NCI-H187 treated with DMSO at 0.1 percent for 48 hours (cell line): ENCODE results near the gene CTNNA3.

Source experiments
- DNase-seq: peaks from one replicate; lab custom pipeline; 2025; lab: John Stamatoyannopoulos, UW

The CTNNA3 gene

DNA sequence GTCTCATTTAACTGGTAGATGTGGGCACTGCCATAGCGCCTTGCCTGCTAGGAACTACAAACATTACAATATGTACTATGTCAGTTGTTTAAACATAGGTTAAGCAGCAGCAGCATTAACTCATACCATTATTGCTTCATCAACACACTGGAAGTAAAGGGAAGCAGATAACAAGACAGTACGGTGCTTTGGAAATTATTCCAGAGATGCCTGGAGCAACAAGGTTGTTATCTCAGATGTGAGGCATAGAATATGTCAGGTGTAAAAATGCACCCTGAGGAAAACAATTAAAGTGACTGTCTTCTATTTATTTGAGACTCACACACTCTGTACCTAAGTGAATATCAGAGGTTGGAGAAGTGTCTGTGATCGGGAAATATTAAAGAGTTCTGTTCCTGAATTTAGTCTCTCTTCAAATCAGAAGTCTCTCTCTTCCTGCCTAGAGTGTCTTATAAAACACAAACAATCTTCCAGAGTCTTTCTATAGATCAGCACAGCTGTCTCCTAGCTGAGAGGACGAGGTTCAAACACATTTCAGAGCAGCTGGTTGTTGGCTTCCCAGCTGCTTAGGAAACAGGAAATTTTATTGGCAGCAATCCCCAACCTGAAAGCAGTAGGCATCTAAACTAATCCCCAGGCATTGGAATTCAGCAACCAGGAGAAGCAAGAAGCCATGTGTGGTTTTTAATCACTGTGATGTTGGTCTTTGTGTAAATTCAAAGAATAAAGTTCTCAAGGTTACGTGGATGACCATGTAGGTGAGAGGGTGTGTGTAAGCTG, 1764.5 kb downstream of the CTNNA3 start:
- DNase-seq = no peak

DNA sequence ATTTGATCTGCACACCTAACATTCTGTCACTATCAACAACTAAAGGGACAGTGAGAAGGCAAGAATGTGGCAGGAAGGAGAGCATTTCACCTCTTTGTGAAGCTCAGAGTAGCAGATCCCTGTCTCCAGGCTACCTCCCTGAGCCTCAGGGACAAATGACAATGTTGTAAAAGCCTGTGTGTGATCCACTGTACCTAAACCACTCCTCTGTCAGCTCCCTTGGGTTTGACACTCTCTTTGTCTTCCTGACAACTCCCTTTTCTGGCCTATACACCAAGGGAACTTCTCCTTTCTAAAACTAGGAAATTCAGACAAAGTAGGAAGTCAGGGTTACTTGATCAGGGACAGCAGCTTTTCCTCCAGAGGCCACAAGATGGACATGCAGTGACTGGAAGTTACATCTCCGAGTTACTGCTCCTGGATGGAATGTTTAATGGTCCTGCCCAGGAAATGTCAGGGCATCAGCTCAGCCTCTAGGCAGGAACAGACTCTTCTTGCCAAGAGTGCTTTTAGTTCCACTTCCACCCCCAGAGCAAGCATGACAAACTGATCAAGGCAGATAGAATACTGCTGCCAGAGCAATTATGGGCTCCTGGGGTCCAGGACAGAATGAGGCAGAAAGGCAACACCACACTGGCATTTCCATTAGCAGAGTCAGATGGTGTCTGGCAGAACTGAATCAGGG, 1784.7 kb downstream of the CTNNA3 start:
- no peak for DNase-seq

- no peak for DNase-seq
These were observed 1785.8 kb downstream of the CTNNA3 start for GRCh38 chr10:65910209-65910608.

DNA sequence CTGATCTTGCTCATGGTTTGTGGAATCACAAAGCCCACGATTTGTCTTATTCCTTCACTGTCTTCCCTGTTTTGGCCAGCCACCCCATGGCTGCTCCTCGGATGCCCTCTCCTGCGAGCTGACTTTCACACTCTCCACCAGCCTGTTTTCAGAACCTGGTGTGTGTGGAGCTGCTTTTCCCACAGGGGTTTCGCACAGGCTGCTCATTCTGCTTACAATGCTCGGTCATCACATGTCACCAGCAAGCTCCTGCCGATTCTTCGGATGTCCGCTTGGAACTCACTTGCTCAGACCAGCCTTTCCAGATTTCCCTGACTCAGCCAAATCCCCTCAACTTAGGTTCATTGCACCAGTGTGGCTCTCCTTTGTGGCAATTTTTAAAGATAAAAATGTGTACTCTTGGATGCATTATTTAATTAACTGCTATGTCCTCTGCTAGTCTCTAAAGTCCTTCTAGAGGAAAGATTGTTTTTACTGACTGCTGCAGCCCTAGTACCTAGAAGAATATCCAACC, 1788.7 kb downstream of the CTNNA3 start:
- no peak for DNase-seq

DNA sequence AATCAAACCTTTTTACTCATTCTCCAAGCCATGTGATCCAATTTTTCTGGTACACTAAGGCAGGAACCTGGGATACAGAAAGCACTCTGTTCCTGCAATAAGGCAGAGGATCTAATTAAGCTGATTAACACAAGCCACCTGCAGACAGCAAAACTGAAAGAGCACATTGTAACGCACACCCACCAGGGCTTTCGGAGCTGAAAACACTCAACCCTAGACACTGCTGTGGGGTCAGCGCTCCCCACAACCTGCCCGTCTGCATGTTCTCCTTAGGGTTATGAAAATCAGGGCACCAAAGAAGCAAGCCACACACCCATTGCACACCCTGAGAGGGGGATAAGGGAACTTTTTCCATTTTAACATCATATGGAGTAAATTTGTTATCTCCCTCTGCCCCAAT, 1792.4 kb downstream of the CTNNA3 start:
- no peak for DNase-seq

DNA sequence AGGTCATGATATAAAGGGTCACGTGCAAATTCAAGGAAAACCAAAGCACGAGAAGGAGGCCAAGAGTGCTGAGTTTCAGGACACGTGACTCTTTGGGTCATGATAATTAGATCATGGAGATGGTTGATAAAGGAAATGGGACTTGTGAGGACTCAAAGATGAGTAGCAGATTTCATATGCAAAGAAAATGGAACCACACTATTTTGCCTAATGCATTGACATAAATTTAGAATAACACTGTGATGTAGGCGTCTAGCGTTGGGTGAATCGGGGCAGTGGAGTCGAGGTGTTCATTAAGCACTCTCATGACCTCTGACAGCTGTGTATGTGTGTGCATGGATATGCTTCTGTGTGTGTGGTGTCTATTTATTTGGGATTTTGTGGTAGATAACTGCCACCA, 1795.7 kb downstream of the CTNNA3 start:
- no peak for DNase-seq

DNA sequence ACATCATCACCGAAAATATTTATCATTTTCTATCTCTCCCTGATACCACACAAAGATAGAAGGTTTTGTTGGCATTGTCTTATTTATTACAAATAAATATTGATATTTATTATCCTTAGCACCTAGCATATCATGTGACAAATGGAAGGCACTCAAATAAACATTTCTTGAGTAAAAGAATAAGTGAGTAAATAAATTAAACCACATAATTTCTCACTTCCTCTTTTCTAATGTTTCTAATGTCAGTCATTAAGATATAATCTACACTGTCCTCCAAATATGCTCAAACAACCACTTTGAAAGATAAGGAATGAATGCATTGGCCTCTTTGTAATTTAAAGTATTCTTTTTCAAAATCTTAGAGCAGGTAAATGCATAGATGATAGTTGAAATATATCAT, 1797.9 kb downstream of the CTNNA3 start:
- DNase-seq = no peak

DNA sequence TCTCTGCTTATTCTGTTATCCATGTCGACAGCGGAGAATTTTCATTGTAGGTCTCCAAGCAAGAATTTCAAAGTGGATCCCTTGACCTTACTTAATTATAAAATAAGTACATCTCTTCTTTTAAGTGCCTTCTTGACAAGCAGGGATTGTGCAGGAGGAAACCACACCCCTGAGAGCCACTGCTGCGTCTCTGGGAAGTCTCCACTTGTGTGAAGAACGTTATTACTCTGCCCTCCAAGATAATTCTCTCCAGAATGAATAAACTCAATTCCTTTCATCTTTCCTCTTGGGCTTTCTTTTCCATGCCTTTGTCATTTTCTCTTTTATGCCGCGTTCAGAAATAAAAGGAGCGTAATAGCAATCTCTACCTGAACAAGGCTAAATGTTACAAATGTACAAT, 1801.0 kb downstream of the CTNNA3 start:
- no peak for DNase-seq

DNA sequence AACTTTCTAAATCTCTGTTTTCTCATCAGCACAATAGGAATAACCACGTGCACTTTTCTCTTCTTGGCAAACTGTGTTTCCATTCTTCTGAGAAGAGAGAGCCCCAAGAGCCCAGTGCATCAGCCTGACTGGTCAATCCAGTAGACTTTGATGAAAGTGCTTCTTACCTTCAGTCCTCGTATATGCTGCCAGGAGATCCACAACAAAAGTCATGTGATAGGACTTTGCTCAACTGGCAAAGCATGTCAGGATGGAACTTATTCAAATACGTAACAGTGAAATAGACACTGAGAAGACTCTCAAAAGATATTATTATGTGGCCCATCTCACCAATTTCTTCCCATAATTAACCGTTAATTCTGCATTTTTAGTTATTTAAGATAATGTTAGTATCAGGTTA, 1801.6 kb downstream of the CTNNA3 start:
- no peak for DNase-seq

DNA sequence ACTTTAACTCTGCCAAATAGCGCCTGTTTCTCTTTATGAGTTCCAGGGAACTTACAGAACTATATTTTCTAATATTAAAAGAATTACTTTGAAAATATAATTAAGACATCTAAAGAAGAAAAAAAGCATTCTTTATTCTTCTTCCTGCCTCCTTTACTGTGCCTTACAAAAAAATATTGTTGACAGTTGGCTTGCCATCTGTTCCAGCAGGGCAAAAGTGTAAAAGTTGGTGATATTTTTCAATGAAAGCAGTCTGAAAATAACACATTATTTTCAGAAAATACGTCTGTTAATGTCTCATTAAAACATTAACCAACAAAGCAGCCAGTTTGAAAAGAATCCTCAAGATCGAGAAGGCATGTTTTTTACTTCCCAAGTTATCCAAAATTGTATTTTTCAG, 1802.3 kb downstream of the CTNNA3 start:
- no peak for DNase-seq

DNA sequence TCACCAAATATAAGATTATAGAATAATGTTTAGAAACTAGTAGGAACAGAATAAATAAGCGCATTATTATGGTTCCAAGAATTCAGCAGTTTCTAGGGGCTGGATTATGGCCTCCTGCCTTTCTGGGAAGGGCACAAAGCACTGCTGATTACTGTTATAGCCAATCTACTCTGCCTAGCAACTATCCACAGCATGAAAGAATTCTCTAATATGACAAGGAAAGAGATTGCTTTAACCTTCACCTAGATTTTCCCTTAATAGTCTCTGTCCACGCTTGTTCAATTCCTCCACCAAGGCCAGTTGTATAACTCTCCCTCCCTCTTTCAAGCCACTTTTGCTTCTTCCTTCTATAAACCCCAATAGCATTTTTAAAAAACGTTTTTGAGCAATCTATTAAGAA, 1803.7 kb downstream of the CTNNA3 start:
- DNase-seq = no peak

- DNase-seq = no peak
These were observed 1804.7 kb downstream of the CTNNA3 start for GRCh38 chr10:65891073-65891981.

DNA sequence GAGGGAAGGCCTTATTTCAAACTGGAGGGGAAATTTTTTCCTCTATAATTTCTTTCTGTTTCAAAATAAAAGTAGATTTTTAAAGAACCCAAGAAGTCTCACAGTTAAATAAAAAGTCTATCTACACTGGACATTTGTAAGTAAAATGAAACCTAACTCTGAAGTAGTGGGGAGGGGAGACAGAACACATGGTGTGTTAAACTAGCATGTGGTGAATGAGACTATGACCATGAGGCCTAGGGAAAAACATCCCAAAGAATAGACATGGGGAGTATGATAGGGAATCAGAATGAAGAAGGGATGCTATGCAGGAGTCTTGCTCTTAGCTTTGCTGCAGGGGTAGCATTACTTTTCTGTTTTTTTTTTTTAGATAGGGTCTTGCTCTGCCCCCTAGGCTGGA, 1831.5 kb downstream of the CTNNA3 start:
- DNase-seq = no peak

- no peak for DNase-seq
These were observed 1832.0 kb downstream of the CTNNA3 start for GRCh38 chr10:65864036-65864435.
